IPS-18c (cell line): ENCODE measurements around the gene DNAJB1.

Experiments
- H3K4me3 ChIP-seq: 2 replicates; pipeline ENCODE4 v1.7.0; 2013; ENCODE audit warnings: low read depth, mild to moderate bottlenecking, low read length, moderate library complexity; ENCODE audit not compliant: insufficient read depth
- H3K9me3 ChIP-seq: one replicate; pipeline ENCODE4 v1.6.1; 2013; ENCODE audit warnings: mild to moderate bottlenecking, low read length, moderate library complexity; ENCODE audit not compliant: control insufficient read depth, insufficient read depth

Gene DNAJB1

GRCh38 chr19:14470031-14470876 is 47.9 kb downstream of the DNAJB1 start:
- H3K4me3 ChIP-seq = no peak overlapping the region
- no peaks in the 10 kb centered on the region for H3K9me3 ChIP-seq

GRCh38 chr19:14467816-14468215 is 50.4 kb downstream of the DNAJB1 start:
- no peak overlapping the region for H3K4me3 ChIP-seq

GRCh38 chr19:14467391-14467790 is 50.8 kb downstream of the DNAJB1 start:
- no peak overlapping the region for H3K4me3 ChIP-seq
- H3K9me3 ChIP-seq = no peaks in the 10 kb centered on the region

More at GRCh38 chr19:14467816-14468215, 50.4 kb downstream of the DNAJB1 start:
- no peaks in the 10 kb centered on the region for H3K9me3 ChIP-seq
